HG03103 (cell line): ENCODE data around the gene ATP1B2.
"Not testable (repeated sequence)": the region's sequence is repeated elsewhere in the genome, so short reads cannot be mapped to it uniquely, and the experiment has no call there.

ENCODE experiments used
- ATAC-seq: cut with Tn5 transposase; IDR thresholded peaks from one replicate; pipeline ENCODE4 v1.9.1; 2021; ENCODE audit warnings: low read depth; ENCODE audit not compliant: unreplicated experiment

The ATP1B2 gene, protein sequence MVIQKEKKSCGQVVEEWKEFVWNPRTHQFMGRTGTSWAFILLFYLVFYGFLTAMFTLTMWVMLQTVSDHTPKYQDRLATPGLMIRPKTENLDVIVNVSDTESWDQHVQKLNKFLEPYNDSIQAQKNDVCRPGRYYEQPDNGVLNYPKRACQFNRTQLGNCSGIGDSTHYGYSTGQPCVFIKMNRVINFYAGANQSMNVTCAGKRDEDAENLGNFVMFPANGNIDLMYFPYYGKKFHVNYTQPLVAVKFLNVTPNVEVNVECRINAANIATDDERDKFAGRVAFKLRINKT

DNA sequence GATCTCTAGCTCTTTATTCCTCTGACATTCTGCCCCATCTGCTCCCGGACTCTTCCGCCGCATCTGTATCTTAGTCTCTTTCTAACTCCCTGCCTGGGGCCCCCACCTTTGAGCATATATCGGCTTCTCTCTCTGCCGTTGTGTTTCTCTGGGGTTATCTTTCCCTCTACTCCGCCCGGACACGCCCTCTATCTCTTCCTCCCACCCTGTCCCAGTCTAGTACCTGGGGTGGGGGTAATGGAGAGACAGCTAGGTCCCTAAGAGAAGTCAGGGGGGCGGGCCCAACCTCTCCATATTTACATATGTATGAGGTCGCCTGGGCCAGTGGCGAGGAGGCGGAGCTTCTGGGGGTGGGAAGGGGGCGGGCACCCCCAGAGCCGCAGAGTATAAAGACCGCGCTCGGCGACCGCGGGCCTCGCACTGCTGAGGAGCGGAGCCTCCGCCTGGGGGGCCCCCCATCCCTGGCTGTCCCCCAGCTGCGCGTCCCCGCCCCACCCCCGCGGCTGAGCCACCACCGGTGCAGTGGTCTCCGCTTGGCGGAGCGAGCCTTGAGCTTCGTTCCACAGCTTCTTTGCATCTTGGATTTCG is at the start of gene ATP1B2:
Gene ATP1B2, plus strand, starts transcription at position 418 of the 588 bp plus-strand sequence. CDS start 593 bp downstream, outside the sequence.
- no peak for ATAC-seq

DNA sequence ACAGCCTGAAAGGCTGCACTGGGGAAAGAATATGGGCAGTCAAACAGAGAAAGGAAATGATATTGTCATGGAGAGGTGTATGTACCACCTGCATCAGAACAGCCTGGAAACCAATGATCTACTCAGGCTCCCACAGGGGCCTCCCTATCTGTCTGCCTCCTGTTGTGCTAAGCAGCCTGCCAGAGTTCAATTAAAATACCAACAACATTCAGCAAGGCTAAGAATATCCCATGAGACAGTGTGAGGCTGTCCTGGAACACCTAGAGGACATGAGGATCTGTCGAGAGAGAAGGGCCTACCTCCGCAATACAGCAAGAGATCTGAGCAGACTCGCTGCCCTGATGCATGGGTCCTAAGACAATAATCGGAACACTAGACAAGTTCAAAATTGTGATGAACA is 44.4 kb upstream of the ATP1B2 start:
- no peak for ATAC-seq

DNA sequence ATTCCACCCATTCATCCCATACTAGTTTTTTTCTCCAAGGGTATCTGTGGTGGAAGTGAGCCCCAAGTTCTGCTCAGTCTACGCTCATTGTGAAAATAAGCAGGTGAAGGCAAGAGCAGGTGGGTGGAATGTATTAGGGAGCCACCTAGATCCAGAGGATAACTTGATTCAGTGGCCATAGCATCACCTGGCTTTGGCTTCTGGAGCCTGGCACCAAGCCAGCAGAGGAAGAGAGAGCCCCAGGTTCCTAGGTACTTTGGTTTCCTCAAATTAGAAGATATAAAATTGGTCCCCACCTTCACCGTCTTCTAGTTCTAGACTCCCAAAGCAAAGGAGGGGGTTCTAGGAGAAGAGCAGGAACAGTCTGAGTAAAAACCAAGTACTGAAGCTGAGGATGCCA is 40.1 kb upstream of the ATP1B2 start:
- ATAC-seq, result no peak

DNA sequence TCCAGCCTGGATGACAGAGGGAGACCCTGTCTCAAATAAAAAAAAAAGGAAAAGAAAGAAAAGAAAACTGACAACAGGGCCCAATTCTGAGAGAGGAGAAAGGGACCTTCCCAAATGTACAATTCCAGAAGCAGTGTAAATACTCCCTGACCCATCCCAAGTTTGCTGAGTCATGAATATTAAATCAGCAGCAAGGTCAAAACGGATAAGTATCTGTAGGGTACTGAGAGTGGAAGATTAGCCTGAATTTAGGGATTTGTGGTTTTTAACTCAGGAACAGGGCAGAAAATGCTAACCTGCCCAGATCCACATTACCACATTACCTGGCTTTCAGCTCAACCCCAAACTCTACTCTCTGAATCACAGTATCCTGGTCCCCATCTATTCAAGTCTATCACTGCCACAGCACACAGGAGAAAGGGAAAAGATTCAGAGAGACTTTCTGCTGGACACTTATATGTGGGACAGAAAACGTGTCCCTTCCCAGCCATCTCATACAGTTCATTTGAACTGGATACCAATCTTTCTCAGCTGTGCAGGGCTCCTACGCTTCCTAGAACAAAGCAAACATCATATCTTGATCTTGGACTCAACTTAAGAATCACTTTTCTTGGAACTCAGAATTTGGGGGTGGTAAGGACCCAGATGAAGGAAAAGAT is 39.0 kb upstream of the ATP1B2 start:
- no peak for ATAC-seq

DNA sequence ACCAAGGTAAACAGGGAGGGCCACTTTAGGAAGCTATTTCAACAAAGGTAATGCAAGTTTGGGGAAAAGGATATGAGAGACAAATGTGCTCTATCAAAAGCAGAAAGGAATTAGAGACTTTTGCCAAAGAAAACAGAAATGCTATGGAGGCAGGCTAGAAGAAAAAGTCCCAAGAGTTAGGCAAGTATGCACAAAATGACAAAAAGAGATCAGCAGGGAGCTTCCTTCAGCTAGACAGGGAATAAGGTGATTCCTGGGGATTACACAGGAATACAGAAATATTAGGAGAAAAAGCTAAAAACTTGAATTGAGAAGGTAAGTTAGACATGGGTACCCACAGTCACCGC is 38.5 kb upstream of the ATP1B2 start:
- ATAC-seq, result no peak

DNA sequence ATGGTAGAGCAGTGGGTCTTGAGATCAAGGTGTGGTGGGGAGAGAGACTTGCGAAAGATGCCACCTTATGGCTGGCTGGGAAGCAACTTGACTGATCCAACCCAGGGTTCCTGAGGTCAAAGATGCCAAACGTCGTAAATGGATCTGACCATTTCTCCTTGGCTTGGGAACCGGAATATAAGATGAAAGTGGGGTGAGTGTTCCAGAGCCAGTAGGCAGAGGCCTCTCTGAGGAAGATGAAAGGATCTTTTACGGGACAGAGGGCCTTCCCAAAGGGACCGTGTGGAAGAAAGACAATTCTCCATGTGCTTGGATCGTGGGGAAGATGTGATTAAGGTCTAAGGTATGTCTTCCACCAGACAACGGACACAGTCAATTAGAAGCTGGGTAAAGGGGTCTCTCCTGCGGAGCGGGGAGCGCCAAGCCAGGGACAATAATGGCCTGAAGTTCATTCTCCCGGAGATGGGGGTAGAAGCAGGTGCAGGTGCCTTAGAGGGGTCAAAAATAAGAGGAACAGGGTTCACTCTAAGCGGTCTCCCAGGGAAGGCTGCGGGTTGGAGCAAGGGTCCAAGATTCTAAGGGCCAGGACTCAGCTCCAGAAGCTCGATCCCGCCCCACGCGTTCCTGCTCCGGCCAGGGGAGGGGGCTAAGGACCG is 36.8 kb upstream of the ATP1B2 start:
- no peak for ATAC-seq

DNA sequence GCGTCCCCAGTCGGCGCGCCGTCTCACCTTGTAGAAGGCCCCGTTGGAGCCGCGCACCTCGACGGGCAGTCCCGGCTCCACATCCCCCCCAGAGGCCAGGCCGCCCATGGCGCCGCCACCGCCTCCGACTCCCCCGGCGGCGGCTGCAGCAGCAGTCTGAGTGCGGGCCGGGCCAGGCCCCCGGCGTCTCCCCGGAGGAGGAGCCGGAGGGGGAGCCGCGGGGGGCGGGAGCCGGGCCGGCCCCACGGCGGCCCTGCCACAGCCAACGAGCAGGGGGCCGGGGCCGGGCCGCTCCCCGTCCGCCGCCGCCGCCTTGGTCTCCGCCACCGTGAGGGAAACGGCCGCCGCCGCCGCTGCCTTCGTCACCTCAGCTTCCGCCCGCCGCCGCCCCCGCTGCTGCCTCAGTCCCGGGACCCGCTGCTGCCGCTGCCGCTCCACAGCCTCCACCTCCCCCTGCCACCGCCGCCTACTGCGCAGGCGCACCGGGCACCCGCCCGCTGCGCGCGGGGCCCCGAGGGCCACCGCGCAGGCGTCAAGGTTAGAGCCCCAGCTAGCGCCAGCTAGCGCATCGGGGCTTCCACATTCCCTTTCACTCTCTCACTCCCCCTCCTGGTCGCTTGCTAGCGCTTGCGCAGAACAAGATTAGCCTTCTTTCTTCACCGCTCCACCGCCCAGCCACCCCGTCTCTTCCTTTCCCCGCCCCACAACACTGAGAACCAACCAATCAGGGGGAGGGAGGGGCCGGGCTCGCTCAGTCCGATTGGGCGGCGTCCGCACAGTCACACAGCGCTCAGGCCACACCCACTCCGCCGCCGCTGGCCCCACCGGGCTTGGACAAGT is 36.1 kb upstream of the ATP1B2 start, which contains the start of gene FXR2:
Gene FXR2, minus strand, starts transcription at position 473 of the 840 bp plus-strand sequence. Its CDS starts 365 bp downstream, at position 108.
- ATAC-seq, result peak; percentile 79

DNA sequence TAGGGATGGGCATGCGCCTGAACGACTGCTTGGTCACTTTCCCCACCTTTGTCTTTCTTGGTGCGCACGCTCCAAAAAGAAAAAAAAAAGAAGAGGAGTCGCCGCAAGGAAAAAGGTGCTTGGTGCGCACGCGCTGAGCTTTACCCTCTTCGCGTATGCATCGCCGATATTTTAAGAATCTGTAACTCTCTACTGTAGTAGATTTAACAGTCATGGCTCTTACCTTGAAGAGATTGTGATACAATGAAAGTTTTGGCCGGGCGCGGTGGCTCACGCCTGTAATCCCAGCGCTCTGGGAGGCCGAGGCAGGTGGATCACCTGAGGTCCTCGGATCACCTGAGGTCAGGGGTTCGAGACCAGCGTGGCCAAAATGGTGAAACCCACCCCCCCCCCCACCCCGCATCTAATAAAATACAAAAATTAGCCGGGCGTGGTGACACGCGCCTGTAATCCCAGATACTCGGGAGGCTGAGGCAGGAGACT is 35.4 kb upstream of the ATP1B2 start:
- ATAC-seq, result no peak

DNA sequence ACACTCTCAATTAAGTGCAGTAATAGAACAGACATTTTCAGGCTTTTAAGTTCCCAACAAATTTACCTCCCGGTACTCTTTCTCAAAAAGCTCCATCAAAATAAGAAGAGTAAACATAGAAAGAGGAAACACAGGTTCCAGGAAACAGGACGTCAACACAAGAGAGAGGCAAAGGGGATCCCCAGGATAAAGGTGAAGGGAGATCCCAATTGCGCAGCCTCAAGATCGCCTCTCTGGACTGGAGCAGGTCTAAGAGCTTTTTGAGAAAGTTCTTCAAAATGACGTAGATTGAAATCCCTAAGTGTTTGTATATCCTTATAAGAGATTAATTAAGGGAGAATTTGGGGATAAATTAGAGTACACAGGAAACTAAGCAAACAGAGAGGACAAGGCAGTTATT is 32.1 kb upstream of the ATP1B2 start:
- ATAC-seq, result no peak

DNA sequence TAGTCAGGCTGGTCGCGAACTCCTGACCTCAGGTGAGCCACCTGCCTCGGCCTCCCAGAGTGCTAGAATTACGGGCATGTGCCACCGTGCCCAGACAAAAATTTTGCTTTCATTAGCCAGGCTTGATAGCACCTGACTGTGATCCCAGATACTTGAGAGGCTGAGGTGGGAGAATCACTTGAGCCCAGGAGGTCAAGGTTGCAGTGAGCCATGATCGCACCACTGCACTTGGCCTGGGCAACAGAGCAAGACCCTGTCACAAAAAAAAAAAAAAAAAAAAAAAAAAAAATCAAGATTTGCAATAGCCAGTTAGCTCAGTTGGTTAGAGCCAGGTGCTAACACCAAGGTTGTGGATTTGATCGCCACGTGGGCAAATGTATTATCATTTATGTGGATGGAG is 29.9 kb upstream of the ATP1B2 start:
- no peak for ATAC-seq

DNA sequence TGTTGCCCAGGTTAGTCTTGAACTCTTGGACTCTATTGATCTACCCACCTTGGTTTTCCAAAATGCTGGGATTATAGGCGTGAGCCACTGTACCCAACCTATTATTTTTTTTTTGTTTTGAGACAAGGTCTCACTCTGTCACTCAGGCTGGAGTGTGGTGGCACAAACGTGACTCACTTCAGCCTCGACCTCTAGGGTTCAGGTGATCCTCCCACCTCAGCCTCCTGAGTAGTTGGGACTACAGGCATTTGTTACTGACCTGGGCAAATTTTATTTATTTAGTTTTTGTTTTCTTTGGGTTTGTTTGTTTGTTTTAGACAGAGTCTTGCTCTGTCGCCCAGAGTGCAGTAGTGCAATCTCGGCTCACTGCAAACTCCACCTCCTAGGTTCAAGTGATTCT is 27.1 kb upstream of the ATP1B2 start:
- ATAC-seq, result no peak

DNA sequence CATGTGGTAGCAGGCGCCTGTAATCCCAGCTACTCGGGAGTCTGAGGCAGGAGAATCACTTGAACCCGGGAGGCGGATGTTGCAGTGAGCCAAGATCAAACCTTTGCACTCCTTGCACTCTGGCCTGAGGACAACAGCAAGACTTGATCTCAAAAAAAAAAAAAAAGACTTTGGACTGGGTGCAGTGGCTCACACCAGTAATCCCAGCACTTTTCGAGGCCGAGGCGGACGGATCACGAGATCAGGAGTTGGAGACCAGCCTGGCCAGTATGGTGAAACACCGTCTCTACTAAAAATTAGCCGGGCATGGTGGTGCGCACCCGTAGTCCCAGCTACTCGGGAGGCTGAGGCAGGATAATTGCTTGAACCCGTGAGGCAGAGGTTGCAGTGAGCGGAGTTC is 25.0 kb upstream of the ATP1B2 start:
- not testable (repeated sequence) for ATAC-seq

DNA sequence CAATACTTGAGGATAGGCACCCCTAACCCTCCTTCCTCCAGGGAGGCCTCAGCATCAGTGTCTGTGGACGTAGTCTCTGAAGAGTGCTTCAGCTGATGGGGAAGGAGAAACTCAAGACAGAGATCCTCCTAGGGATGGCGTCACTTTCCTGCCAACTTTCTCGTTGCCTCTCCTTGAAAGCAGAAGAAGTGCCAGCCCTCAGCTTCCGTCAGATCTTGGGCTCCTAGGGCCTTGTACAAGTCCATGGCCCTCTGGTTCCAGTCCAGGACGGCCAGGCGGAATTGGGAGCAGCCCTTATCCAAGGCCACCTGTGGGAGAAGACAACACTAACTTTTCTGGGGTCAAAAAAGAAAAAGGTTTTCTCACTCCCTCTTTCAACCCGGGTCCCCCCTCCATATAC is 24.4 kb upstream of the ATP1B2 start:
- no peak for ATAC-seq

DNA sequence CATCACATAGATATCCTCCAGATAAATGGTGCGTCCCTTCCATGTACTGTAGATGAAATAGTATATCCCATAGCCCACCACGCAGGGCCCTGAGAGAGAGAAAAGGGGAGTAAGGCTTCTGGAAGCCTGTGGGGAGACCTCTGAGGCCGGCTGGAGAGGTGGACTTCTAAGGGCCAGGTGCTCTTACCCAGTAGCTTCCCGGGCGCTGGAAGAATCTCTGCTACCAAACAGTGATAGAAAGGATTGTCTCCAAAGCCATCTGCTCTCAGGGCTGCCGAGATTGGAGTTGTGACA is 23.8 kb upstream of the ATP1B2 start:
- ATAC-seq, result no peak

DNA sequence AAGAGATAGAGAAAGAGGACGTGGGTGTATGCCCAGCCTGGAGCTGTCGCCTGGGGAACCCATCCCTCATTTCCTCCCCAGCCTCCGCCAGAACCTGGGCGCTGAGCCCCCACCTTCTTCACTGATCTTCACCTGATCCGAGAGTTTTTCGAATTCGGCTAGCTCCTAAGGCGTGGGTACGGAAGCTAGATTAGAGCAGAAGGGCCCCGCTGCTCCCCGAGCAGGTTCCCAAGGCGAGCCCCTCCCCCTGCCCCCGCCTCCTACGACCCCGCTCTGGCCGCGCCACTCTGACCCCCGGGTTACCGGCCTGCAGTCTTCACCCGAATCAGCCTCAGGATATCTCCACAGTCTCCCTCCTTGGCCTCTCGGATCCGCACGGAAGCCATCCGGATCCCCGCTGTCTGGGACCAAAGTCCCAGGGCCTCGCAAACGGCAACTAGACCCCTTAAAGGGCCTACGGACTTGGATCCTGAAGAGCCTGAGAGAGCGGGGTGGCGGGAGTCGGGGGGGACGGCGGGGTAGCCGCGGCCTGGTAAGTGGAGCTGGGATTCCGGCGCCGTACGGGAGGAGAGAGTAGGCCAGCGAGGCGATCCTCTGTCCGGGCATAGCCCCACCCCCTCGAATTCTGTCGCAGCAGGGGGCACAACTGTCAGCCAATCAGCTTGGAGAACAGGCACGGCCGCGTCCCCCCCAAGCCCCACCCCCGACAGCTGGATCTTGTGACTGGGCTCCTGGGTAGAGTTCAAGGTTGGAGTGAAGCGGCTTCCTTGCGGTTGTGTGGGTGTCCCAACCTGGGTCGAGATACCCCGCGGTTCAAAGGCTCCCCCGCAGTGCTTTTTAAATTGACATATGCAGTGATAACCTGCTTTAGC is 23.2 kb upstream of the ATP1B2 start, which contains the start of gene SAT2:
Gene SAT2, minus strand, starts transcription at position 572 of the 872 bp plus-strand sequence. Its CDS starts 186 bp downstream, at position 386.
- peak; percentile 83 for ATAC-seq

DNA sequence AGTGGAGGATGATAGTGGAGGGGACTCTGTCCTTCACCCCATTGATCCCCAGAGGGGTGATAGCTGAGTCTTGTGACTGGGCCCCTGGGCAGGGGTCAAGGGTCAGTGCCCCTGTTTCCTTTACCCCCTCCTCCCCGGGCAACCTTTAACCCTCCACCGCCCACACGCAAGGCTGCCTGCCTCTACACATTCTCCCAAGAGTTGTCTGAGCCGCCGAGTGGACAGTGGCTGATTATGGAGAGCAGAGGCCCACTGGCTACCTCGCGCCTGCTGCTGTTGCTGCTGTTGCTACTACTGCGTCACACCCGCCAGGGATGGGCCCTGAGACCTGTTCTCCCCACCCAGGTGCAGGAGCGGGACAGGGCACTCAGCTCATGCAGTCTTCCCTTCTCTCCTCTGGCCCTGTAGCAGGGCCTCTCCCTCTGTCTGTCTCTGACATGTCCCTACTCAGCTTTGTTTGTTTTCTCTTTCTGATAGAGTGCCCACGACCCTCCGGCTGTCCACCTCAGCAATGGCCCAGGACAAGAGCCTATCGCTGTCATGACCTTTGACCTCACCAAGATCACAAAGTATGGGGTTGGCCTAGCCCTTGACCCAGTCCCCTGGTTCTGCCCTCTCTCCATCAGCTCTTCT is 20.7 kb upstream of the ATP1B2 start, which contains the start of gene SHBG:
Gene SHBG, plus strand, starts transcription at position 197 of the 633 bp plus-strand sequence. Its CDS starts 38 bp downstream, at position 235.
- no peak for ATAC-seq

DNA sequence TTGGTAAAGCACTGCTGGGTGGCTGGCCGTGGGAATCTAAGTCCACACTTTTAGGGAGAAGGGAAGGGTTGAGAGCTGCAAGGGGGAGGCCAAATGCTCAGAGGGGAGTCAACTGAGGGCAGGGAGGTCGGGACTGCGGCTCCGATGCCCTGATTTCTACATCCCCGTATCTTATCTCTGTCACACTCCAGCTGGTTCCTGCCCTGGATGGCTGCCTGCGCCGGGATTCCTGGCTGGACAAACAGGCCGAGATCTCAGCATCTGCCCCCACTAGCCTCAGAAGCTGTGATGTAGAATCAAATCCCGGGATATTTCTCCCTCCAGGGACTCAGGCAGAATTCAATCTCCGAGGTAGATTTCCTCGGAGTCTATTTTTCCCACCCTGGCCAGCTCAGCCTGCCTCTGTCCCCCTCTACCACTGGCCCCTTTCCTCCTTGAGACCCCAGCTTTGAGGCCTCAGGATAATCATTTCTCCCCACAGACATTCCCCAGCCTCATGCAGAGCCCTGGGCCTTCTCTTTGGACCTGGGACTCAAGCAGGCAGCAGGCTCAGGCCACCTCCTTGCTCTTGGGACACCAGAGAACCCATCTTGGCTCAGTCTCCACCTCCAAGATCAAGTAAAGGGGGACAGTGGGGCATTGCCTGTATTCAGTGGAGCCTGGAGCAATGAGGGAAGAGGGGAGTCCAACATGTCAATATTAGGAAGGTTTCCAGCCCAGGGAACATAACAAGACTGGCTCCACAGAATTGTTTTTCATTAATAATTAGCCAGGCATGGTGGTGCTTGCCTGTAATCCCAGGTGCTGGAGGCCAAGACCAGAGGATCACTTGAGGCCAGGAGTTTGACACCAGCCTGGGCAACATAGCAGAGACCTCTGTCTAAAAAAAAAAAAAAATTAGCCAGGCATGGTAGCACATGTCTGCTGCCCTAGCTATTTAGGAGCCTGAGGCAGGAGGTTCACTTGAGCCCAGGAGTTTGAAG is 19.0 kb upstream of the ATP1B2 start:
- no peak for ATAC-seq

DNA sequence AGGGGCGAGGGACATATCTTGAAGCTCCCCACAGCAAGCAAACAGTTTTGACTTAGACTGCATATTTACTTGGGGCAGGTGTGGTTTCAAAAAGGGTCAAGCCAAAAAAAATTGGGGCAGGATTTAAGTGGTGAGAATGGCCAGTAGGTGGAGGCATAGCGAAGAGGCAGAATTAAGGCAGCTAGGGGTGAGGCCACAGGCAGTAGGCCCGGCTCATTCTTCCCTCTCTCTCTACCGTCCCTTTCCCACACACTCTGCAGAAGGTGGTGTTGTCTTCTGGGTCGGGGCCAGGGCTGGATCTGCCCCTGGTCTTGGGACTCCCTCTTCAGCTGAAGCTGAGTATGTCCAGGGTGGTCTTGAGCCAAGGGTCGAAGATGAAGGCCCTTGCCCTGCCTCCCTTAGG is 18.2 kb upstream of the ATP1B2 start:
- no peak for ATAC-seq
